Lung (tissue), 12 donors: Measurements from ENCODE around the gene MLIP. TPM values are rescaled to one million over a fixed set of nuclear protein-coding genes. Genes with fewer than 3 reads are reported as not detected.

Source experiments
- ATAC-seq: fragments of 200-7000 bp; cut with Tn5 transposase; one replicate; pipeline ENCODE4 v1.9.1; 2020; ENCODE audit warnings: moderate number of reproducible peaks; ENCODE audit not compliant: insufficient read depth, low FRiP score
- DNase-seq, 3 donors: peaks; one replicate each; pipeline ENCODE4 v3.0.0-alpha.2; 2013 to 2017
- H3K27ac ChIP-seq, 2 donors: one replicate each; pipeline ENCODE4 v1.5.1; 2013; ENCODE audit warnings: mild to moderate bottlenecking in 2 of 2, moderate library complexity in 2 of 2, control low read depth in 1 of 2, inconsistent platforms in 1 of 2, low read depth in 1 of 2, low read length in 1 of 2
- H3K27me3 ChIP-seq, 3 donors: one replicate each; pipeline ENCODE4 v1.5.1; 2013; ENCODE audit warnings: low read length in 2 of 3; ENCODE audit not compliant: control insufficient read depth in 3 of 3, insufficient read depth in 3 of 3
- H3K36me3 ChIP-seq, 4 donors: one replicate each; pipeline ENCODE4 v1.5.1; 2013; ENCODE audit warnings: low read length in 4 of 4, mild to moderate bottlenecking in 1 of 4, moderate library complexity in 1 of 4; ENCODE audit not compliant: control insufficient read depth in 4 of 4, insufficient read depth in 4 of 4
- H3K4me1 ChIP-seq, 5 donors: one replicate each; pipeline ENCODE4 v1.5.1; 2013; ENCODE audit warnings: low read length in 5 of 5, mild to moderate bottlenecking in 2 of 5, moderate library complexity in 1 of 5; ENCODE audit not compliant: control insufficient read depth in 5 of 5, insufficient read depth in 5 of 5
- H3K4me3 ChIP-seq: one replicate; pipeline ENCODE4 v1.5.1; 2013; ENCODE audit warnings: mild to moderate bottlenecking, control low read depth, moderate library complexity
- H3K9ac ChIP-seq, 2 donors: one replicate each; pipeline ENCODE4 v1.5.1; 2013; ENCODE audit warnings: low read length in 2 of 2, control low read depth in 1 of 2; ENCODE audit not compliant: insufficient read depth in 1 of 2
- H3K9me3 ChIP-seq, 4 donors: one replicate each; pipeline ENCODE4 v1.5.1; 2013; ENCODE audit warnings: low read length in 3 of 4, mild to moderate bottlenecking in 1 of 4, moderate library complexity in 1 of 4; ENCODE audit not compliant: control insufficient read depth in 4 of 4, insufficient read depth in 3 of 4
- WGBS, 2 donors: extraction: QIAGEN DNeasy Blood & Tissue Kit; methylation state at CpG; one replicate each; pipeline ENCODE4 v1.1.7; 2013; 5-methylcytosine and 5-hydroxymethylcytosine counted together
- polyA plus RNA-seq, 2 donors: library from polyadenylated mRNA; stranded (reverse); fragments of 200-250 nt; gene quantifications; one replicate each; pipeline ENCODE4 v1.2.1, GENCODE V29; 2013
- total RNA-seq, 2 donors: library from RNA; depleted of rRNA in 1 of 2; stranded (reverse); fragments of >200 nt in 1 of 2; gene quantifications; one replicate each; pipeline ENCODE4 v1.2.1, GENCODE V29; 2014 to 2021
- TF ChIP-seq, protein P1 (sequence below): IDR thresholded peaks from 2 replicates; pipeline ENCODE4 v1.5.1; 2012; ENCODE audit warnings: mild to moderate bottlenecking; ENCODE audit errors: control extremely low read depth, extremely low read depth
- donor health status: control.
- donor health status: control.
- donor health status: Bipolar disorder and iron deficiency.
- donor health status: healthy.
- donor health status: DM: yes; HTN: yes; CAD: no.

The MLIP gene
- total and polyA plus RNA-seq, 4 donors, result 0.16 to 1.3 (median 0.35) TPM

DNA sequence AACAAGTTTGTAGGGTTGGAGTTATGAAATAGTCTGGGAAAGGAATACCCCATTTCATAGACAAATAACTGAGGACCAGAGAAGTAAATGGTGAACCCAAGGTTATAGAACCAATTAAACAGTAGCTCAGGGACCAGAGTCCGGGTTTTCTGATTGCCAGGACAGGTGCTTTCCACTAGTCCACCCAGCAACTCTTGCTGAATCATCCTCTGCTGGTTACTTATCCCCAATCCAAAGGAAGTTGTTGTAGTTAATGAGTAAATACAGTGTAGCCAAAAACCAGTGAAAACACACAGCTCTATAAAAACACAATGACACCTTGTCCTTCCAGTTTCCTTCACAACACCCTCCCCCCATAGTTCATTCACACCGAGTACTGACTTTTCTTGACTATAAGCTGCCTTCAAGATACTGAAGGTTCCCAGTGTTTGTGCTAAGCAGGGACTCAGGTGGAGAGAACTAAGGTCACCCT, 196.2 kb downstream of the MLIP start:
- no peaks in the 10 kb centered on the region for H3K27me3 ChIP-seq
- H3K27ac ChIP-seq, result no peak overlapping the region
- no peak overlapping the region for H3K9ac ChIP-seq
- H3K9me3 ChIP-seq, result no peaks in the 10 kb centered on the region
- no peaks in the 10 kb centered on the region for H3K36me3 ChIP-seq
- TF ChIP-seq, protein P1, sequence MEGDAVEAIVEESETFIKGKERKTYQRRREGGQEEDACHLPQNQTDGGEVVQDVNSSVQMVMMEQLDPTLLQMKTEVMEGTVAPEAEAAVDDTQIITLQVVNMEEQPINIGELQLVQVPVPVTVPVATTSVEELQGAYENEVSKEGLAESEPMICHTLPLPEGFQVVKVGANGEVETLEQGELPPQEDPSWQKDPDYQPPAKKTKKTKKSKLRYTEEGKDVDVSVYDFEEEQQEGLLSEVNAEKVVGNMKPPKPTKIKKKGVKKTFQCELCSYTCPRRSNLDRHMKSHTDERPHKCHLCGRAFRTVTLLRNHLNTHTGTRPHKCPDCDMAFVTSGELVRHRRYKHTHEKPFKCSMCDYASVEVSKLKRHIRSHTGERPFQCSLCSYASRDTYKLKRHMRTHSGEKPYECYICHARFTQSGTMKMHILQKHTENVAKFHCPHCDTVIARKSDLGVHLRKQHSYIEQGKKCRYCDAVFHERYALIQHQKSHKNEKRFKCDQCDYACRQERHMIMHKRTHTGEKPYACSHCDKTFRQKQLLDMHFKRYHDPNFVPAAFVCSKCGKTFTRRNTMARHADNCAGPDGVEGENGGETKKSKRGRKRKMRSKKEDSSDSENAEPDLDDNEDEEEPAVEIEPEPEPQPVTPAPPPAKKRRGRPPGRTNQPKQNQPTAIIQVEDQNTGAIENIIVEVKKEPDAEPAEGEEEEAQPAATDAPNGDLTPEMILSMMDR, result no peak
- WGBS, 2 donors, result 56 to 70% methylated on average over 2 of the region's 2 CpGs
- no peaks in the 10 kb centered on the region for H3K4me1 ChIP-seq
- DNase-seq, result no peak
- H3K4me3 ChIP-seq, result no peak overlapping the region
- ATAC-seq, result no peak

DNA sequence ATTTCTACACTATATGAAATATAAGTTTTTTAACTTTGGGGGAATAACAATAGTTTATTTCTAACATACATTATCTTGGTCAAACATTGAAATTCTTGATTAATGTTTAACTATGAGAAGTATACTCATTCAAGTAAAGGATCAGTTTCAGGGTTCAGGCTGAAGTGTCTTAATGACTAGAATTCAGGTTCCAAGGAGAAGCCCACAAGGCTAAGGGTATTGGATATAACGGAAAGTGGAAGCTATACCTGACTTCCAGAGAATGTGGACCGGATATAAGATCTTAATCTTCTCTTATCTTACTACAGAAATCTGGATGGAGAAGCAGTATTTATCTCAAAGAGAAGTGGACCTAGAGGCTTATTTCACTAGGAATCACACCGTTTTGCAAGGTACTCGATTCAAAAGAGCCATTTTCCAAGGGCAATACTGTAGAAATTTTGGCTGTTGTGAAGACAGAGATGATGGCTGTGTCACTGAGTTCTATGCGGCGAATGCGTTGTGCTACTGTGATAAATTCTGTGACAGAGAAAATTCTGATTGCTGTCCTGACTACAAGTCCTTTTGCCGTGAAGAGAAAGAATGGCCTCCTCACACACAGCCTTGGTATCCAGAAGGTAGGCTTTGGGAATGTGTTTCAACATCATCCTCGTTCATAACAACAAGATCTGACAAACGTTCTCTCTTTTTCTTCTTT, 197.2 kb downstream of the MLIP start, which contains the start of gene TINAG:
TSS of gene TINAG (plus strand) at position 153 of the 697 bp plus-strand sequence. CDS start at position 263, 110 bp downstream.
- H3K36me3 ChIP-seq, result no peaks in the 10 kb centered on the region
- WGBS, 2 donors, result 73 to 86% methylated on average over 10 of the region's 10 CpGs
- TF ChIP-seq, protein P1, result no peak
- DNase-seq (no peak), ATAC-seq (no peak)
- H3K27ac ChIP-seq, result no peak within 1 kb of the TSS
- no peaks in the 10 kb centered on the region for H3K4me1 ChIP-seq
- no peak within 1 kb of the TSS for H3K4me3 ChIP-seq
- no peaks in the 10 kb centered on the region for H3K9me3 ChIP-seq
- no peak within 1 kb of the TSS for H3K9ac ChIP-seq
- no peaks in the 10 kb centered on the region for H3K27me3 ChIP-seq

DNA sequence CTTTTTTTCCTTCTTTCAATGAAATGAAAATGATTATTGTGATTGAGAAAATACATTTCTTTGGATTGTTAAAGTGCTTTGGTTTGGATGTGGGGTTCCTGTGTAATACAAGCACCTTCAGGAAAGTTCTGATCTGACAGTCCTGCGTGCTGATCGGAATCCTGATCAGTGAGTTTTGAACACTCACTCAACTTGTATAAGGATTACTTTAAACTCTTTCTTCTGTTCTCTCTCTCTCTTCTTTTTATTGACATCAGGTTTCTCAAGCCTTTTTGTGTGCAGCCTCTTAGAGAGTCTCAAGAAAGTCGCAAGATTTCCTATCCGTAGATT, 197.7 kb downstream of the MLIP start:
- ATAC-seq, result no peak
- H3K4me3 ChIP-seq, result no peak overlapping the region

More for the DNA sequence above, 197.7 kb downstream of the MLIP start:
- Histone ChIP-seq H3K9me3 (no peaks in the 10 kb centered on the region), H3K27ac (no peak overlapping the region), H3K27me3 (no peaks in the 10 kb centered on the region), H3K4me1 (no peaks in the 10 kb centered on the region), H3K9ac (no peak overlapping the region), H3K36me3 (no peaks in the 10 kb centered on the region)
- no peak for DNase-seq
- WGBS, 2 donors, result 79 to 90% methylated on average over 4 of the region's 4 CpGs
- TF ChIP-seq, protein P1, result no peak
